Right renal cortex interstitium (tissue), 3 donors: ENCODE data around the gene TOGARAM1. TPM values are rescaled to one million over a fixed set of nuclear protein-coding genes. Genes with fewer than 3 reads are reported as not detected.
A peak's percentile ranks its signal among the peaks of the same experiment; 100 is the strongest.

Experiments
- DNase-seq, 3 donors: peaks; one replicate each; pipeline ENCODE4 v3.0.0-alpha.2; 2013; ENCODE audit warnings: low read depth in 3 of 3, low spot score in 2 of 3
- polyA plus RNA-seq, 3 donors: library from polyadenylated mRNA; unstranded; fragments of 120-200 nt; gene quantifications; one replicate each; pipeline ENCODE4 v1.2.1, GENCODE V29; 2013; ENCODE audit not compliant: insufficient read length in 3 of 3

Gene TOGARAM1
- polyA plus RNA-seq, 3 donors = 33.8 to 41.9 (median 35.7) TPM

DNA sequence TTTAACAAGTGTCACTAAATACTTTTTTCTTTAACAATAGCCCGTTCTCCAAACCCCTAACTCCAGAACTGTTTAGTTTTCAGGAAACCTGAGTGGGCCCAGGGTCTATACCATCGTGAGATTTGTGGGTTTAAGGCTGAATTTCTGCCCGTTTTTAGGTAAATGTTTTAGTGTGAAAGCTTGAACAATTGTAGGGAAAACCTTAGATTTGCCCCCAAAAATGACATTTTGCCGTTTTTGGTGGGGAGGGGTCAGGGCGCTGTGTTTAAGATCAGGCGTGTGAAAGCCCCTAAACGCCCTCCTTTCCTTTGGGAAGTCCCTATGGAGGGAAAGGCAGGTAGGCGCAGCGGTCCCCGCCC lies 121.6 kb downstream of the TOGARAM1 start:
- peak in 1 of 3 donors; percentile 12 for DNase-seq

DNA sequence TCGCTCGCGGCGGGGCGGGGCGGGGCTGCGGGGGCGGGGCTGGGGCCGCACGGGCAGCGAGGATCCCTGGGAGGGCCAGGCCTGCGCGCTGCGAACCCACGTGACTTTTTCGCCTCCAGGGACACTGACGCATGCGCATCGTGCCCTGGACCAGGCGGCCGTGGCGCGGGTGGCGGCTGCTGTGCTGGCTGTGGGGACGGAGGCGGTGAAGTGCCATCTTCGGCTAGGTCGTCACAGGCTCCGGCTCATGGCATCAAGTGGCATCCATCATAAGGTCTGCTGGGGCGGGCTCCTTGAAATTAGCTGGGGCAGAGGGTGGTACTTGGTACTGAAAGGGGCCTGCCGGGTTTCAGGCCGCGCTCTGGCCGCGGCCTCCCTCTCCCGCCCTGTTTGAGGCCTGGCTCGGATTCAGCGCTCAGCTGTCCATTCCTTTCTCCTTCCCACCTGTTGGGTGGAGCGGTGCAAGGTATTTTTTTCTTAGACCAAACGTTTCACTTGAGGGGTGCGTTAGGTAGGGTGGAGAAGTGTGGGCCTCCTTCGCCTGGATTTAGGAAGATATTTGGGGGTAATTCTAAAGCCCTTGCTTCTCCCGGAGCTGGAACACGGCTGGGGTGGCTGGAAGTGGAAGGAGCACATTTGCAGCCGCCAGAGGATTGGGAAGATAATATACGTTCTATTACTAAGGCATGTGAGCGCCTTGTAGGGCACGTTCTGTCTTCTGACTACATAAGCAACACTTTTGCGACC lies 122.2 kb downstream of the TOGARAM1 start, which contains the start of gene PRPF39:
PRPF39 (plus strand) TSS at position 141 of the 747 bp plus-strand sequence. CDS start 11,124 bp downstream, outside the sequence.
- DNase-seq = peak; percentile 80 to 87 (median 87)

DNA sequence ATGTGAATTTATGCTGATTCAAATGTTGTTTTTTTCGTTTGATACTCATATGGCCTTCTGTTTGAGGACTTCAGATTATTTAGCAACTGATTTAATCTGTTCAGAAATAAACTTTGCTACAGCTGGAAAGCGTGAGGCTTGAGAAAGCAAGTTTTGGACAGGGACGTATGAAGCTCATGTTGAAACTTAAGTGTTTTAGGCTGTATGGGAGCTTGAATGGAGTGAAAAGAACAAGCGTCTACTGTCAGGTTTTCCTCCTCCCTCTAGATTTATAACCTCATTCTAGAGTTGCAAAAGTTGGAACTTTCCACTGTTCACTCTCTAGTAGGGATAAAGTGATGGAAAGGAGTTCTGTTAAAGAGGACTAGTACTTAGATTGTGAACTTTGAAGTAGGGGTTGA lies 123.0 kb downstream of the TOGARAM1 start:
- DNase-seq = peak in 2 of 3 donors; percentile 5 to 16

DNA sequence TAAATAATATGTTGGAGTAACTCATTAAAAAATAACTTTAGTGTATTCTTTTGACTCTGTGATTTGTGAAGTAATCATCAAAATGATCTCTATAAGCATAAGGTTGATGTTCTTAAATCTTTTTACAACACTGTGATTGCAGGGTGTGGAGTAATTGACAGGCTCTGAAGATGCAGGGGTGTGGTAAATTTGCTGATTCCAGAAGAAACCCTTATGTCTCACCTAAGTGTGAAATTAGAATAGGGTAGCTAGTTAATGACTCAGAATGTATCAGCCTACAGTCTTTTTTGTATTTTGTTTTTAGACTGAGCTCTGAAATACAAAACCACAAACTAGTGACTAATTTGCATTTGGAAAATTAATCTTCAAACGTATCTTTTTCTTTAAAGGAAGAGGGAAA lies 127.8 kb downstream of the TOGARAM1 start:
- DNase-seq = no peak

DNA sequence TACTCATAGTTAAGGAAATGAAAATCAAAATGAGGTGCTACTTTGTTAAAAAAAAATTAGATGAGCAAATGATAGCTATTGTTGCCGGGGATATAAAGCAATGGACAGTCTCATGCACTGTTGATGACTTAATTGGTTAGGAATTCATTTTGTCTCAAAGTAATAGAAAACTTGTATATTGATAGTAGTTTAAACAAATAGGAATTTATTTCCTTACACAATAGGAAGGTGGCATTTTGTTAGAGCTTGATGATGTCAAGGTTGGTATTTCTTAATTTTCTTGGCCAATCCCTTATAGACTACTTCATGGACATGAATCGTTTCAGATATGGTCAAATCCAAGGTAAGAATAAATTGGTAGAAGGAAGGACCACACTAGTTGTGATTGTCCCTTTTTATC lies 129.7 kb downstream of the TOGARAM1 start:
- no peak for DNase-seq

DNA sequence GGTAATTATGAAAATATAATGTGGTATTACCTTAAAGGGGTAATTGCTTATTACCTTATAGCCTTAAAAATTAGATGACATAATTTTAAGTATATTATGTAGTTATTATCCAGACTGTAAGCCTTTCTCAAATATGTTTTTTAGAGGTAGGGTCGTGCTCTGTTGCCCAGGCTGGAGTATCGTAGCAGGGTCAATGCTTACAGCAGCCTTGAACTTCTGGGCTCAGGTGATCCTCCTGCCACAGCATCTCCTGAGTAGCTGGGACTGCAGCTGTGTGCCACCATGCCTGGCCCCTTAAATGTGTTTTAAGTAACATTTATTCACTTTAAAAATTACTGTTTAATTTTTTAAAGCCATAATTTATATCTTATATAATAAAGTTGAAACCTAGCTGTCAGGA lies 132.3 kb downstream of the TOGARAM1 start:
- no peak for DNase-seq

DNA sequence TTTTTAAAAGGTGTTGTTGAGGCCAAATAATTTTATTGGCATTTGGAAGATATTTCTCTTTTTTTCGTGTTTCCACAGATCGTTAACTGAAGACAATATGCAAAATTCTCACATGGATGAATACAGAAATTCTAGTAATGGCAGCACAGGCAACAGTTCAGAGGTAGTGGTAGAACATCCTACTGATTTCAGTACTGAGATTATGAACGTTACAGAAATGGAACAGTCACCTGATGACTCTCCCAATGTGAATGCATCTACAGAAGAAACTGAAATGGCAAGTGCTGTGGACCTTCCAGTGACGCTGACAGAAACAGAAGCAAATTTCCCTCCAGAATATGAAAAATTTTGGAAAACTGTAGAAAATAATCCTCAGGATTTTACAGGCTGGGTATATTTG lies 133.2 kb downstream of the TOGARAM1 start:
- DNase-seq = no peak

DNA sequence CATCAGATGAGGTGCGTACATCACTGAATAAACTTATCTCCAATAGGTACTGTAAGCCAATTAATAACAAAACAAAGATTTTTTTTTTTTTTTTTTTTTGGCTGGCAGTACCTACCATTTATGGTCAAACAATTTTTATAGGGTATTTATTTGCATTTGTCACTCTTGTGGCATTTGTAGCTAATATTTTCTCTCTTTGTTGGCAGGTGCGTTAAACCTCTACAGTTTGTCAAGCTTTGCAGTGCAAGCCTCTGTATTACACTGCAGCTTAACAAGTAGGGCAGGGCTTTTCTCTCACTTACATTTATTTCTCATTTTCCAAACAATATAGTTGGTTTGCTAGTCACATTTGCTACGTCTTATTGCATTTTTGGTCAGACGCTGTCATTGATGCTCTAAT lies 134.2 kb downstream of the TOGARAM1 start:
- DNase-seq = no peak

DNA sequence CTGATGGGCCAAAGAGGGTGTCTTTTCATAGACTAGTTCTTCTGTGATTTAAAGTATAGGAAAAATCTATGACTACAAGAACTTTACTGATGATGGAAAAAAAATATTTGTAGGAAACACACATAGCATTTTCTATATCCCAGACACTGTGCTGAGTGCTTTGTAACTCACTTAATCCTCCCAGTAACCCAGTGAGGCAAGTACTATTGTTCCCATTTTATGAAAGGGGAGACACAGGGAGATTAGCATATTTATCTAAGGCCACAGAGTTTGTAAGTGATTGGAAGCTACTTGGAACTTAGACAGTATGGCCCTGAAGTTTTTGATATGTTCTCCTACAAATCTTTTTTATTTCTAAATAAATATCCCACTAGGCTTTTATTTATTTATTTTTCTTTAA lies 141.8 kb downstream of the TOGARAM1 start:
- no peak for DNase-seq

DNA sequence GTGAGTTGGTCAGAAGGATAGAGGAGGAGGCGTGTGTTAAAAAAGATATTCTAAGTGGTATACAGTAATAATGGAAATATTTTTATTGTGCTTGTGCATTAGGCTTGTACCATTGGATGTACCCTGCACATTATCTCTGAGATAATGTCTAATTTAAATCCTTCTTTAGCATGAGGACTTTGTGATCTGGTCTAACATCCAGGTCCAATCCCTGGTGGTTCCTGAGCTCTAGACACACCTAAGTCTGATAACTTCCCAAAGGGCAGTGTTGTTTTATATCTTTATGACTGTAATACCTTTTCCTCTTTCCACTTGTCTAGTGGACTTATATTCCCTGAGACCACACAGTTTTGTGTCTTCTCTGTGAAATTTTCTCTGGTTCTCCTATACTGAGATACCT lies 142.6 kb downstream of the TOGARAM1 start:
- no peak for DNase-seq

DNA sequence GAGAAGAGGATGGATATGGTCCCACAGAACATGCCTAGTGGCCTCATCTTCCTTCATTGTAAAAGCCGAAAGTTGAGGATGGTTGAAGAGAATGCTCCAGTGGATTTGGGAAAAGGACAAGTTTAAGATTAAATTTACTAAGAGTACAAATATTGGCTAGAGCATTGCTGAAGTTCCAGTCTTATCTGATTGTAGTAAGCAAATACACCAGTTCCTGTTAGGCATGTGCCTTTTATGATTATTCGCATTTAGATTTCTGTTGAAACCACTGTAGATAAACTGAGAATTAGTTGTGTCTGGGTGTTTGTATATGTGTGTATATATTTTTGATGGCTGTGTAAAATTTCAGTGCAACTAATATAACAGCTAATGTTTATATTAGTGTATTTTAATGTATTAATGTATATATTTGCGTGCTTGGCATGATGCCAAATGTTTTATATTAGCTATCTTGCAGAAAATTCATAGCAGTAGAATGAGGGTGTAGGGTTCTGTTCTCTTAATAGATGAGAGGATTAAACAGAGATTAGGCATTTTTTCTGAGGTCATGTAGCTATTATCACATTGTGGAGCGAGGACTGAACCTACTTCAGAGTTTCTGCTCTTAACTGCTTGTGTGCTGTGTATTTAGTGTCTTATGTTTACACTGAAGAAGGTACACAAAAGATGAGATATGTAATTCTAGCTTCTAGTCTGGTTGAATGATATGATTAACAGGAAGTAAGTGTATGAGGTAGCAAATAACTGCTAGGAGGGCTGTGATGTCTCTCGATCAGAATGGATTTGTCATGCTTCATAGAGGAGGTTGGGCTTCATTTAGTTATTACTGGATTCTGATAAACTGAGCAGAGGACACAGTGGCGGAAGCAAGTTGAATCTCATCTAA lies 151.1 kb downstream of the TOGARAM1 start:
- no peak for DNase-seq

DNA sequence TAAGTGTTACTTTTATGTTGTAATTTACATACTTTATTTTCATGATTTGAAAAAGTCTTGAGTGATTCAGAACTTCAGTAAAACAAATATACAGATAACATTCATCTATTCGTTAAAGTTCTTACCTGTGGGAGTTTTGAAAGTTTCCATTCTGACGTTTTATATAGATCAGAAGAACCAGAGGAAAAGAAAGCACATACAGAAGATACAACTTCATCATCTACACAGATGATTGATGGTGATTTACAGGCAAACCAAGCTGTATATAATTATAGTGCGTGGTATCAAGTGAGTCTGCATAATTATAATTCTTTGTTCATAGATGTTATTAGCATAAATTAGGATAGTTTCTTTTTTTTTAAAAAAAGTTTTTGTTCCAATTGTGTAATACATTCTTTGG lies 152.3 kb downstream of the TOGARAM1 start:
- no peak for DNase-seq

DNA sequence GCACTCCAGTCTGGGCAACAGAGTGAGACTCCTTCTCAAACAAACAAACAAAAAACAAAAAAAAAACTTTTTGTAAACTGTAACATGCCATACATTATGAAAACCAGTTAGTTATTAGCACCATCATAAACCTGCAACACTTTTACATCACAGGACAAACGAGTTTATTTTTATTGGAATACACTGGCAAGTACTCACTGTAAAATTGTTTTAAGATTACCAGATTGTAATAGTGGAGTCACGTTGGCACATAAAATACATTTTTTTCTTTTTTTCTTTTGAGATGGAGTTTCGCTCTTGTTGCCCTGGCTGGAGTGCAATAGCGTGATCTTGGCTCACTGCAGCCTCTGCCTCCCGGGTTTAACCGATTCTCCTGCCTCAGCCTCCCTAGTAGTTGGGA lies 156.6 kb downstream of the TOGARAM1 start:
- DNase-seq = no peak

DNA sequence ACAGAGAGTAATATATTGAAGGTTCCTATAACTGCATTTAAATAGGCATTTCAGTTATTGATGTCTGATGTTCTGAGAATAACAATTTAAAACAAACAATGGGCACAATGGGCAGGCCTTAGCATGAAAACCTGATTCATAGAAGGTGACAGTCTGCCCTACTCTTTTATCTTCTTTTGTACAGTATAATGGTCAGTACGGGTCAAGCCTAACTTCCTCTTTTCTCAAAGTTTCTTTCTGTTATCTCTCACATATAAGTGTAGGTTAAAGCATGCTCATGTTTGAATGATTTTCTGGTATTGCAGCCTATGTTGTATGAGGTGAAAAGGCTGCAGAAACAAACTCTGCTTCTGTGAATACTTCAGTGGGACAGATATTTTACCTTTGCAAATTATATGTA lies 158.1 kb downstream of the TOGARAM1 start:
- DNase-seq = no peak

DNA sequence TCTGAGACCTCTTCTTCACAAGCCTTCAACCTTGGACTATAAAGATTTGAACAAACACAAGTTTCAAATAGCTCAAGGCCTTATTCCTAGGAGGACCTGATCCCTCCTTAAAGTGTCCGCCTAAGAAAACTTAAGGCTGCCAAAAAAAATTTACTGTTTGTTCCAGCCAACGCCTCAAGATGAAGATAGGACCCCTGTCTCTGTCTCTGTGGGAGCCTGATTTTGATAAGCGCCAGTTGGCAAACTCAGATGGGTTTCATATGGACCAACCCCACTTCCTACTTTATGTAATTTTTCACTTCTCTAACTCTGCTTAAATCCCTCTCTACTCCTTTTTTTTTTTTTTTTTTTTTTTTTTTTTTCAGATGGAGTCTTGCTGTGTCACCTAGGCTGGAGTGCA lies 161.3 kb downstream of the TOGARAM1 start:
- DNase-seq = no peak

Other genes with a start within 250 kb of the TOGARAM1 start
- gene KLHL28, start 243 bp upstream of the TOGARAM1 start, polyA plus RNA-seq = 10 to 100 TPM; 15.1 to 17.3 (median 17.0) TPM
- gene PRPF39, start 121.9 kb downstream of the TOGARAM1 start, polyA plus RNA-seq = 10 to 100 TPM; 69.3 to 74.9 (median 74.3) TPM
- 100 to 1,000 TPM; 130 to 143 (median 134) TPM for gene FKBP3, start 172.3 kb downstream of the TOGARAM1 start, polyA plus RNA-seq
- 10 to 100 TPM; 11.8 to 15.2 (median 13.1) TPM for gene FANCM, start 173.7 kb downstream of the TOGARAM1 start, polyA plus RNA-seq